Neural progenitor cell (in vitro differentiated cells): ENCODE data around the gene TCF7L1.

Experiments
- EZH2 ChIP-seq: fragments of 200-600 bp; sonication (generic); IDR thresholded peaks from 2 replicates; pipeline ENCODE4 v1.6.1; 2017; ENCODE audit warnings: antibody characterized with exemption, mild to moderate bottlenecking, moderate library complexity
- EZH2phosphoT487 ChIP-seq: fragments of 200-600 bp; sonication (generic); IDR thresholded peaks from 2 replicates; pipeline ENCODE4 v1.6.1; 2017; ENCODE audit warnings: antibody characterized with exemption
- TF ChIP-seq, protein P1 (sequence below): fragments of 200-600 bp; sonication (generic); IDR thresholded peaks from 2 replicates; pipeline ENCODE4 v1.5.1; 2017; ENCODE audit warnings: antibody characterized with exemption, mild to moderate bottlenecking

DNA sequence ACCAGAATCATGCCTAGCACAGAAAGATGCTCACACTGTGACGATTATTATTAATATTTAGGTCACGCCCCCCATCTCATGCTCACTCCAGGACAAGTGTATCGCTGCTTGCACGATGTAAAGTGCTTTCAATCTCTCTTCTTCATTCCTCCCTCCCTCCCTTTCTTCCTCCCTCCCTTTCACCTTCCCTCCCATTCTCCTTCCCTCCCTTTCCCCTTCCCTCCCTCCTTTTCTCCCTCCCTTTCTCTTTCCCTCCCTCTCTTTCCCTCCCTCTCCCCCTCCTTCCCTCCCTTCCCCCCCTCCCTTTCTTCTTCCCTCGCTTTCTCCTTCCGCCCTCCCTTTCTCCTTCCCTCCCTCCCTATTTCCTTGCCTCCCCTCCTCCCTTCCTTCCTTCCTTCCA is 175.0 kb downstream of the TCF7L1 start:
- TF ChIP-seq, protein P1, sequence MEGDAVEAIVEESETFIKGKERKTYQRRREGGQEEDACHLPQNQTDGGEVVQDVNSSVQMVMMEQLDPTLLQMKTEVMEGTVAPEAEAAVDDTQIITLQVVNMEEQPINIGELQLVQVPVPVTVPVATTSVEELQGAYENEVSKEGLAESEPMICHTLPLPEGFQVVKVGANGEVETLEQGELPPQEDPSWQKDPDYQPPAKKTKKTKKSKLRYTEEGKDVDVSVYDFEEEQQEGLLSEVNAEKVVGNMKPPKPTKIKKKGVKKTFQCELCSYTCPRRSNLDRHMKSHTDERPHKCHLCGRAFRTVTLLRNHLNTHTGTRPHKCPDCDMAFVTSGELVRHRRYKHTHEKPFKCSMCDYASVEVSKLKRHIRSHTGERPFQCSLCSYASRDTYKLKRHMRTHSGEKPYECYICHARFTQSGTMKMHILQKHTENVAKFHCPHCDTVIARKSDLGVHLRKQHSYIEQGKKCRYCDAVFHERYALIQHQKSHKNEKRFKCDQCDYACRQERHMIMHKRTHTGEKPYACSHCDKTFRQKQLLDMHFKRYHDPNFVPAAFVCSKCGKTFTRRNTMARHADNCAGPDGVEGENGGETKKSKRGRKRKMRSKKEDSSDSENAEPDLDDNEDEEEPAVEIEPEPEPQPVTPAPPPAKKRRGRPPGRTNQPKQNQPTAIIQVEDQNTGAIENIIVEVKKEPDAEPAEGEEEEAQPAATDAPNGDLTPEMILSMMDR = no peak
- no peak for TF ChIP-seq EZH2
- TF ChIP-seq EZH2phosphoT487 = no peak
